ENCODE measurements around the gene INPP4A.
A peak's percentile ranks its signal among the peaks of the same experiment; 100 is the strongest.

Gene INPP4A

DNA sequence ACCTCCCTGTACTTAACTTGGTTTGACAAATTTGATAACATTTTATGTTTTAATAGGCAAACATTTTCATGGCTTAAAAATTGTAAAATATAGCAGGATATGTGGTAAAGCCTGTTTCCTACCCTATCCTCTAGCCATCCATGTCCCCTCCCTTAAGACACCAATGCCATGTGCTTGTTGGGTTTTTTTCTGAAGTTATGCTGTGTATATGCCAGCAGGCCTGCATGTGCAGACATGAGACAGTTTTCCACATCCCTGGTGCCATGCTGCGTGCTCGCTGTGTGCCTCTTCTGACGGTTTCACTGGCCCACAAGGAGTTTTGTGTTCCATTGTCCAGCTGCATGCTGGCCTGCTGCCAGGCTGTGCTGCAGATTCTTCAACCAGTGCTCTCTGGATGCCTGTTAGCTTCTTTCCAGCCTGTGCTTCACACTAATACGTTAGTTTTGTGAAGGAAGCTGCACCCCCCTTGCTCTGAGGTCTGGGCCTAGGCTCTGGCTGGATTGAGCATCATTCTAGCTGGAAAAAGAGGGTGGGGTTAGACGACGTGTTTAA, 16.9 kb downstream of the INPP4A start:
- H3K36me3 ChIP-seq (replicated peaks in 1 of 2; ENCODE audit: control insufficient read depth in 2 of 2, insufficient read depth in 2 of 2, low read length in 2 of 2): peaks cover 2 to 12% of the 10 kb centered on the region in 2 donors
- H3K27me3 ChIP-seq (ENCODE audit: control insufficient read depth in 3 of 3, insufficient read depth in 3 of 3, low read depth in 1 of 3, low read length in 3 of 3): no peaks in the 10 kb centered on the region
- H3K23ac ChIP-seq (ENCODE audit: low read depth, low read length, poor library complexity): no peak overlapping the region
- no peak overlapping the region for H3K9ac ChIP-seq (ENCODE audit: low read depth, low read length, poor library complexity)
- no peak overlapping the region for H4K8ac ChIP-seq (ENCODE audit: low read depth, low read length)
- H3K4me1 ChIP-seq (ENCODE audit: control insufficient read depth in 2 of 2, insufficient read depth in 1 of 2, low read depth in 1 of 2, low read length in 2 of 2): peaks cover 0 to 11% of the 10 kb centered on the region in 2 donors
- H3K4me3 ChIP-seq (ENCODE audit: low read length in 2 of 2): no peak overlapping the region
- no peak overlapping the region for H3K14ac ChIP-seq (ENCODE audit: low read length)
- H2BK12ac ChIP-seq (ENCODE audit: low read length): no peak overlapping the region
- H3K79me1 ChIP-seq (ENCODE audit: low read depth, low read length): peaks cover 8% of the 10 kb centered on the region
- H3K4ac ChIP-seq (ENCODE audit: low read length): no peak overlapping the region
- no peak overlapping the region for H2BK5ac ChIP-seq (ENCODE audit: low read length)
- no peak overlapping the region for H2BK15ac ChIP-seq (ENCODE audit: low read length)
- DNase-seq (ENCODE audit: low spot score): no peak
- no CpG with 5 or more reads among the region's 6 CpGs for WGBS, 2 donors (ENCODE audit: extremely low coverage in 2 of 2, insufficient read length in 2 of 2, insufficient replicate concordance in 1 of 2)
- H3K27ac ChIP-seq (replicated peaks; ENCODE audit: low read length): no peak overlapping the region
- H2AK5ac ChIP-seq (ENCODE audit: low read depth, low read length): no peak overlapping the region
- H3K4me2 ChIP-seq (ENCODE audit: insufficient read depth, low read length, poor library complexity, severe bottlenecking): no peak overlapping the region
- peaks cover 0 to 7% of the 10 kb centered on the region in 2 donors for H3K9me3 ChIP-seq (replicated peaks in 1 of 2; ENCODE audit: control insufficient read depth in 2 of 2, insufficient read depth in 1 of 2, low read depth in 1 of 2, low read length in 2 of 2)
- peak overlapping the region; percentile 30 for H3K18ac ChIP-seq (ENCODE audit: low read length)
- H4K91ac ChIP-seq (ENCODE audit: low read depth, low read length, poor library complexity): no peak overlapping the region
- no peak overlapping the region for H2AFZ ChIP-seq (ENCODE audit: low read length)
- H2BK120ac ChIP-seq (ENCODE audit: low read depth, low read length): no peak overlapping the region

DNA sequence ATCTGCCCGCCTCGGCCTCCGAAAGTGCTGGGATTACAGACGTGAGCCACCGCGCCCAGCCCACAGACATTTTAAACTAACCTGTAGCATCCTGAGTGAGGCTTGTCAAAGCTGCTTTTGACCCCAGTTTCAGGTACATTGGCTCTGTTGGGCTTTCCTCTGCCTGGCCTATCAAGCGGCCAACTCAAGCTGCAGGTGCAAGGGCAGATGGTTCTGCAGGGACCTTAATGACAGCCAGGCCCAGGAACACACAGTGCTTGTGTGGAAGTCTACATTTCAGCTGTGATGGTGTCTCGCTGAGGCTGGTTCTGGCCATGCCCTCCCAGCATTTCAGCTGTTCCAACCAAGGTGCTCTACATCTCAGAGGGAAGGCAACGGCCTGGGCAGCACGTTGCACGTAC, 18.4 kb downstream of the INPP4A start:
- Histone ChIP-seq H3K36me3 (replicated peaks in 1 of 2; ENCODE audit: control insufficient read depth in 2 of 2, insufficient read depth in 2 of 2, low read length in 2 of 2) (peaks cover 2 to 9% of the 10 kb centered on the region in 2 donors), H4K91ac (ENCODE audit: low read depth, low read length, poor library complexity) (no peak overlapping the region), H3K9ac (ENCODE audit: low read depth, low read length, poor library complexity) (no peak overlapping the region), H3K27ac (replicated peaks; ENCODE audit: low read length) (no peak overlapping the region), H2BK5ac (ENCODE audit: low read length) (no peak overlapping the region), H2AK5ac (ENCODE audit: low read depth, low read length) (no peak overlapping the region), H2BK12ac (ENCODE audit: low read length) (no peak overlapping the region), H2BK120ac (ENCODE audit: low read depth, low read length) (no peak overlapping the region), H2BK15ac (ENCODE audit: low read length) (no peak overlapping the region), H3K4me3 (ENCODE audit: low read length in 2 of 2) (no peak overlapping the region), H3K4me2 (ENCODE audit: insufficient read depth, low read length, poor library complexity, severe bottlenecking) (no peak overlapping the region), H3K18ac (ENCODE audit: low read length) (no peak overlapping the region), H3K23ac (ENCODE audit: low read depth, low read length, poor library complexity) (no peak overlapping the region), H3K9me3 (replicated peaks in 1 of 2; ENCODE audit: control insufficient read depth in 2 of 2, insufficient read depth in 1 of 2, low read depth in 1 of 2, low read length in 2 of 2) (peaks cover 0 to 9% of the 10 kb centered on the region in 2 donors), H2AFZ (ENCODE audit: low read length) (no peak overlapping the region), H4K8ac (ENCODE audit: low read depth, low read length) (no peak overlapping the region), H3K4ac (ENCODE audit: low read length) (no peak overlapping the region), H3K27me3 (ENCODE audit: control insufficient read depth in 3 of 3, insufficient read depth in 3 of 3, low read depth in 1 of 3, low read length in 3 of 3) (no peaks in the 10 kb centered on the region), H3K14ac (ENCODE audit: low read length) (no peak overlapping the region), H3K4me1 (ENCODE audit: control insufficient read depth in 2 of 2, insufficient read depth in 1 of 2, low read depth in 1 of 2, low read length in 2 of 2) (peaks cover 0 to 11% of the 10 kb centered on the region in 2 donors), H3K79me1 (ENCODE audit: low read depth, low read length) (peaks cover 8% of the 10 kb centered on the region)
- no CpG with 5 or more reads among the region's 11 CpGs for WGBS, 2 donors (ENCODE audit: extremely low coverage in 2 of 2, insufficient read length in 2 of 2, insufficient replicate concordance in 1 of 2)
- no peak for DNase-seq (ENCODE audit: low spot score)

DNA sequence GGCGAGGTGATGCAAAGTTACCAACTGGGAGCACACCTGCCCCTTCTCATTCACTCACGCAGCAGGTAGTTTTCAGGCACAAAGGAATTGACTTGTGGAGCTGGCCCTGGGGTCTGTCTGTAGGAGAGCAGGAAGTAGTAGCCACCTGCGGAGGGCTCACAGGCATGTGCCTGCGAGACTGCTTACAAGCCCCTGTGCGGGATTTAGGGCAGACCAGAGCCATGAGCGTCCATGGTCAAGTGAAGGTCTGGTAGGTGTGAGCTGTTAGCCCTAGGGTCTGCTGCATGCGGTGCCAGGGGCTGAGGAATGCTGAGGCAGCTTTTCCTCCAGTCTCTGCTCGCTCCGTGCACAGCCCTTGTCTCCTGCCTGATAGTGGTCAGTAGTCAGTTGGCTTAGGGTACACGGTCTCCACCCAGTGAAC, 18.9 kb downstream of the INPP4A start:
- DNase-seq (ENCODE audit: low spot score): no peak
- Histone ChIP-seq H2BK120ac (ENCODE audit: low read depth, low read length) (no peak overlapping the region), H3K36me3 (replicated peaks in 1 of 2; ENCODE audit: control insufficient read depth in 2 of 2, insufficient read depth in 2 of 2, low read length in 2 of 2) (peaks cover 2 to 7% of the 10 kb centered on the region in 2 donors), H2AFZ (ENCODE audit: low read length) (no peak overlapping the region), H2BK12ac (ENCODE audit: low read length) (no peak overlapping the region), H2BK15ac (ENCODE audit: low read length) (no peak overlapping the region), H3K18ac (ENCODE audit: low read length) (no peak overlapping the region), H3K4me1 (ENCODE audit: control insufficient read depth in 2 of 2, insufficient read depth in 1 of 2, low read depth in 1 of 2, low read length in 2 of 2) (peaks cover 0 to 10% of the 10 kb centered on the region in 2 donors), H4K8ac (ENCODE audit: low read depth, low read length) (no peak overlapping the region), H2BK5ac (ENCODE audit: low read length) (no peak overlapping the region), H3K9ac (ENCODE audit: low read depth, low read length, poor library complexity) (no peak overlapping the region), H3K4me3 (ENCODE audit: low read length in 2 of 2) (no peak overlapping the region), H3K4me2 (ENCODE audit: insufficient read depth, low read length, poor library complexity, severe bottlenecking) (no peak overlapping the region), H3K23ac (ENCODE audit: low read depth, low read length, poor library complexity) (no peak overlapping the region), H3K27ac (replicated peaks; ENCODE audit: low read length) (no peak overlapping the region), H3K14ac (ENCODE audit: low read length) (no peak overlapping the region), H3K9me3 (replicated peaks in 1 of 2; ENCODE audit: control insufficient read depth in 2 of 2, insufficient read depth in 1 of 2, low read depth in 1 of 2, low read length in 2 of 2) (peaks cover 0 to 9% of the 10 kb centered on the region in 2 donors), H3K4ac (ENCODE audit: low read length) (no peak overlapping the region), H3K27me3 (ENCODE audit: control insufficient read depth in 3 of 3, insufficient read depth in 3 of 3, low read depth in 1 of 3, low read length in 3 of 3) (no peaks in the 10 kb centered on the region), H4K91ac (ENCODE audit: low read depth, low read length, poor library complexity) (no peak overlapping the region), H3K79me1 (ENCODE audit: low read depth, low read length) (peaks cover 8% of the 10 kb centered on the region), H2AK5ac (ENCODE audit: low read depth, low read length) (no peak overlapping the region)
- WGBS, 2 donors (ENCODE audit: extremely low coverage in 2 of 2, insufficient read length in 2 of 2, insufficient replicate concordance in 1 of 2): no CpG with 5 or more reads among the region's 10 CpGs

DNA sequence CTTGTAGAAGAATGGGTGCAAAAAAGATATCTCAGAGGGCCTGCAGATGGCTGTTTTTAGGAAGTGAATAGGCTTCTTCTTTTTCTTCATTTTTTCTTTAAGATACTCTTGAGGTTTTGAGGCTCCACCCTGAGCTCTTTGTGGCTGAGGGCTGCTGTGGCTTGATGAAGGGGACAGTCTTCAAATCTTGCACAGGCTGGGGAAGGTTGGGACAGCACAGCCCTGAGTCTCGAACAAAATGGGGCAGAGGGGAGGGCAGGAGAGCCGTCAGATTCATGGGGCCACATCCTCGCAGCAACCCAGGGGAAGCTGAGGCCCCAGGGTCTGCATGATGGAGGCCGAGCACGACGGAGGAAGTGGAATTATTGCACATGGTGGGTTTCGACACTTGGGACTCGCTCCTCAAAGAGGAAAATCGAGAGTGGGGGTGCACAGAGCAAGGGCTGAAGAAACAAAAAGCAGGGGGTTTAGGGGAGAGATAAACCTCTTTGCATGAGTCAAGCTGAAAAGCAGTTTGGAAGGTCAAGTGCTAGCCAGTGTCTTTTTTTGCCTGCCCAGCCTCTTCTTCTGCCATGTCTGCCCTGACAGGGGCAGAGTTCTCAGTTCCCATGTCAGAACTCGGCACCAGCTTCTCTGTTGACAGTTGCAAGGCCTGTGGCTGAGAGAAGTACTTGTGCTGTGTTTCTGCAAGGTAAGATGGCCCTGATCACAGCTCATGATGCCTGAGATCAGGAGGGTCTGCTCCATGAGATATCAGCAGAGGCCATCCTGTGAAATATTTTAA, 19.5 kb downstream of the INPP4A start:
- Histone ChIP-seq H2BK5ac (ENCODE audit: low read length) (no peak overlapping the region), H2AFZ (ENCODE audit: low read length) (no peak overlapping the region), H3K14ac (ENCODE audit: low read length) (no peak overlapping the region), H3K36me3 (replicated peaks in 1 of 2; ENCODE audit: control insufficient read depth in 2 of 2, insufficient read depth in 2 of 2, low read length in 2 of 2) (peaks cover under 1 to 2% of the 10 kb centered on the region in 2 donors), H4K91ac (ENCODE audit: low read depth, low read length, poor library complexity) (no peak overlapping the region), H3K9ac (ENCODE audit: low read depth, low read length, poor library complexity) (no peak overlapping the region), H2AK5ac (ENCODE audit: low read depth, low read length) (no peak overlapping the region), H3K23ac (ENCODE audit: low read depth, low read length, poor library complexity) (no peak overlapping the region), H3K4ac (ENCODE audit: low read length) (no peak overlapping the region), H3K4me1 (ENCODE audit: control insufficient read depth in 2 of 2, insufficient read depth in 1 of 2, low read depth in 1 of 2, low read length in 2 of 2) (peaks cover 0 to 10% of the 10 kb centered on the region in 2 donors), H2BK15ac (ENCODE audit: low read length) (no peak overlapping the region), H2BK120ac (ENCODE audit: low read depth, low read length) (no peak overlapping the region), H3K18ac (ENCODE audit: low read length) (no peak overlapping the region), H4K8ac (ENCODE audit: low read depth, low read length) (no peak overlapping the region), H3K4me2 (ENCODE audit: insufficient read depth, low read length, poor library complexity, severe bottlenecking) (no peak overlapping the region), H3K27ac (replicated peaks; ENCODE audit: low read length) (no peak overlapping the region), H3K4me3 (ENCODE audit: low read length in 2 of 2) (no peak overlapping the region), H2BK12ac (ENCODE audit: low read length) (no peak overlapping the region), H3K9me3 (replicated peaks in 1 of 2; ENCODE audit: control insufficient read depth in 2 of 2, insufficient read depth in 1 of 2, low read depth in 1 of 2, low read length in 2 of 2) (peaks cover 0 to 9% of the 10 kb centered on the region in 2 donors), H3K79me1 (ENCODE audit: low read depth, low read length) (peaks cover 10% of the 10 kb centered on the region), H3K27me3 (ENCODE audit: control insufficient read depth in 3 of 3, insufficient read depth in 3 of 3, low read depth in 1 of 3, low read length in 3 of 3) (no peaks in the 10 kb centered on the region)
- no peak for DNase-seq (ENCODE audit: low spot score)
- WGBS, 2 donors (ENCODE audit: extremely low coverage in 2 of 2, insufficient read length in 2 of 2, insufficient replicate concordance in 1 of 2): no CpG with 5 or more reads among the region's 10 CpGs
